Neural cell (in vitro differentiated cells): ENCODE results near the gene PARVG.

Experiments used
- CTCF ChIP-seq: fragments of 450-650 bp; IDR thresholded peaks from 2 replicates; pipeline ENCODE4 v1.5.1; 2014; ENCODE audit warnings: antibody characterized with exemption, mild to moderate bottlenecking, moderate library complexity; ENCODE audit not compliant: poor library complexity, severe bottlenecking
- EP300 ChIP-seq: fragments of 450-650 bp; conservative IDR thresholded peaks from 2 replicates; pipeline ENCODE4 v1.6.1; 2014; ENCODE audit warnings: antibody characterized with exemption, mild to moderate bottlenecking, moderate library complexity; ENCODE audit not compliant: poor library complexity, severe bottlenecking
- EZH2 ChIP-seq: fragments of 200-600, 300-800 bp; shearing (Covaris generic), sonication (generic); IDR thresholded peaks from 2 replicates; pipeline ENCODE4 v1.6.1; 2014; ENCODE audit warnings: antibody characterized with exemption, low read length, borderline replicate concordance, mild to moderate bottlenecking; ENCODE audit not compliant: insufficient read depth, poor library complexity, severe bottlenecking
- POLR2AphosphoS5 ChIP-seq: IDR thresholded peaks from 2 replicates; pipeline ENCODE4 v1.6.1; 2012
- RAD21 ChIP-seq: fragments of 450-650 bp; conservative IDR thresholded peaks from 2 replicates; pipeline ENCODE4 v1.6.1; 2014; ENCODE audit warnings: antibody characterized with exemption, mild to moderate bottlenecking, moderate library complexity
- SMC3 ChIP-seq: fragments of 450-650 bp; conservative IDR thresholded peaks from 2 replicates; pipeline ENCODE4 v1.6.1; 2014; ENCODE audit warnings: antibody characterized with exemption, mild to moderate bottlenecking, moderate library complexity; ENCODE audit not compliant: poor library complexity
- TAF1 ChIP-seq: IDR thresholded peaks from 2 replicates; pipeline ENCODE4 v1.6.1; 2012; ENCODE audit warnings: low read depth

GRCh38 chr22:44242946-44243724 lies 62.4 kb downstream of the PARVG start:
- TF ChIP-seq CTCF (no peak), TAF1 (no peak), RAD21 (no peak), EP300 (no peak), SMC3 (no peak), EZH2 (no peak), POLR2AphosphoS5 (no peak)
